HG03565 (cell line): Measurements from ENCODE around the gene MACROD1.
"Not testable (repeated sequence)": the region's sequence is repeated elsewhere in the genome, so short reads cannot be mapped to it uniquely, and the experiment has no call there.

Source experiments
- ATAC-seq: cut with Tn5 transposase; IDR thresholded peaks from one replicate; pipeline ENCODE4 v1.9.1; 2021; ENCODE audit warnings: mild to moderate bottlenecking, moderate library complexity; ENCODE audit not compliant: unreplicated experiment

MACROD1 gene

GRCh38 chr11:64058494-64058893 lies 107.4 kb downstream of the MACROD1 start:
- ATAC-seq, result no peak

DNA sequence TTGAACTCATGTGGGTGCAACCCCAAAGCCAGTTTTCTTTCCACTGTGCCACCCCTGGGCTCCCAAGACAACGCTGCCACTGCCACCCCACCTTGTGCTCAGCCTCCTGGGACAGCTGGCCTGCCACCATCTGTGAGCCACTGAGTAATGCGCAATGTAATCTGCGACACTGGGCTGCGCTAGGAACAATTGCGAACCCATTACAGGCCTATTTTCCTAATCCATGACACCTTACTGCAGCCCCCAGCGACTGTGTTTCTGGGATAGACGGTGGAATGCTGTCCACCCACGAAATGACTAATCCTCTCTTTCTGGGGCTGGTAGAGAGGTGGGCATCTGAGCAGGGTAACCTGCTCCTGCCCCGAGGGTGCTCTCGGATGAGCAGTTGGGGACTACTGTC lies 108.0 kb downstream of the MACROD1 start:
- ATAC-seq, result no peak

DNA sequence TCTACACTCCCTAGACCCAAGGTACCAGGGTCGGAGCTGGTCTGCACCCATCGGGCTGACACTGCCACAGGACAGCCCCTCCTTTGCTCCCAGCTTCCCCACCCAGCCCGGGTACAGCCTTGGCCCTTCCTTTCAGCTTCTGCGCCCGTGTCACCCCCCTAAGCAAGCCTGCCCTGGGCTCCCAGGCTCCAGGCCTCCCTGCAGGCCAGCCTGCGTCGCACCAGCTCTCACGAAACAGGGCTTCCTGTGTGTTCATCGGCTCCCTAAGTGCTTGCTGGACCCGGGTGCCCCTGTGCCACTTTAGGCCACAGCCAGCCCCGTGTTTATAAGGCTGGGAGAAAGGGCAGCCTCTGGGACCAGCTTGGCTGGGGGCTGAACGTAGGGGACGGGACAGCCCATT lies 109.1 kb downstream of the MACROD1 start:
- no peak for ATAC-seq

DNA sequence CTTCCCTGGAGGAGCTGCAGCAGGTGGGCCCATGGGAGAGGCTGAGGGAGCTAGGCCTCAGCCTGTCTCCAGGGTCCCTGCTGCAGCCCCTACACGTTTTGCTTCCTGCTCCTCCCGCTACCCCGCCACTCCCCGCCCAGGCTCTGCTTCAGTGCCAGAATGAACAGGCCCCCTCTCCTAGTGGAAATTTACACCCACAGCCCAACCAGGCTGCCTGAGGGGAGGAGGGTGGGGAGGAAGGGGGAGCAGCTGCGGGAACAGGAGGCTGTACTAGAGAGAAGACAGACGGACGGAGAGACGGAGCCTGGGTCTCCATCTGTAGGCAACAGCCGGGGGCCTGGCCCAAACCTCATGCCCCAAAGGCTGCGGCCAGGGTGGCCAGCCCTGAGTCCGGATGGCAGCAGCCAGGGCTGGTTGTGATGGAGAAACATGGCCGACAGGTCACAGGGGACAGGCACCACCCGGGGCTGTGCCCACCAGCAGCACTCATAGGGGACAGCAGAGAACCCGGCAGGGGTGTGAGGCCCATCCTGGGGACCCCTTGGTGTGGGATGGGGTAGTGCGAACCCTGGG lies 109.6 kb downstream of the MACROD1 start:
- ATAC-seq, result no peak

GRCh38 chr11:64055077-64055476 lies 110.8 kb downstream of the MACROD1 start:
- ATAC-seq, result no peak

GRCh38 chr11:64053699-64054098 lies 112.2 kb downstream of the MACROD1 start:
- ATAC-seq, result no peak

- no peak for ATAC-seq
Measured at GRCh38 chr11:64052938-64053622, 112.8 kb downstream of the MACROD1 start.

GRCh38 chr11:64052436-64052835 lies 113.5 kb downstream of the MACROD1 start:
- ATAC-seq, result no peak

- ATAC-seq, result no peak
Measured at GRCh38 chr11:64051297-64051696, 114.6 kb downstream of the MACROD1 start.

- ATAC-seq, result no peak
Measured at GRCh38 chr11:64049509-64049908, 116.4 kb downstream of the MACROD1 start.

DNA sequence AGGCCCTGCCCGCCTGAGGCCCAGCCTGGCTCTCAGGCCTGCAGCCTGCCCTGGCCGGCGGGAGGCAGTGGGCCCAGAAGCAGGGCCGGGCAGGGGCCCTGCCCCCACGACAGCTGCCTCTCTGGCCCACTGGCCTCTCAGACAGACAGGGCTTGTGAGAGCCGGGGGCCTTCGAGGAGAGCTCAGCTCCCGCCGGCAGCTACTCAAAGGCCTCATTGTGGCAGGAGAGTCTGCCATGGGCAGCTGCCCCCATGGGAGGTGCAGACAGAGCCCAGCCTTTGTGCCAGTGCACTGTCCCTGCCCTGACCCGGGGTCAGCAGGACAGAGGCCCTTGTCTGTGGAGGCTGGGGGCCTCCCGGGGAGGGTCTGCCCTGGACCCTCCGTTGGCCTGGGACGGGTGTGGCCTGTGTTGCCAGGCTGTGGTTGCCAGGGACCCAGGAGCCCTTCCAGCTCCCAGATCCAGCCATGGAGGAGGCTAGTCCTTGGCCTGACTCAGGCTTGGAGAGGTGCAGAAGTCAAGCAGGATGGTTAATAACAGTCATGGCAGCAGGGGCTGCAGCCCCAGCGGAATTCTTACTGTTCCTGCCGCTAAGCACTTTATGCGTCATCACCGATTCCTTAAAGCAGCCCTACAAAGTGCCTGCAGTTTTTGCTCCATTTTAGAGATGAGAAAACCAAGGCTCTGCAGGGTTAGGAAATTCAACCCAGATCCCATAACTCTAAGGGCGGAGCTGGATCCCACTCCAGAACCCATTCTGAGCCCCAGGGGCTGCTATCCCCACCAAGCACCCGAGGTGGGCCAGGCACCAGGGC lies 117.7 kb downstream of the MACROD1 start:
- ATAC-seq, result no peak

- not testable (repeated sequence) for ATAC-seq
Measured at GRCh38 chr11:64047373-64047772, 118.5 kb downstream of the MACROD1 start.

DNA sequence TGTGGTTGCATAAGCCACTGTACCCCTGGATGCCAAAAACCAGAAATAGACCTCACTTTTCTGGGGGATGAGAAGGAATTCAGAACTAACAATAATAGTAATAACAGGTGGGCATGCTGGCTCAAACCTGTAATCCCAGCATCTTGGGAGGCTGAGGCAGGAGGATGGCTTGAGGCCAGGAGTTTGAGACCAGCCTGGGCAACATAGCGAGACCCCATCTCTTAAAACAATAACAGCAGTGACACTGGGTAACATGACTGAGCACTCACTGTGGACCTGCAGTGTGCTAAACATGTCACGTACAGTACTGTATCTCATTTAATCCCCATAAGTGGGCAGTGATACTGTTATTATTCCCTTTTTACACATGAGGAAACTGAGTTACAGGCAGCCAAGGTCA lies 120.2 kb downstream of the MACROD1 start:
- no peak for ATAC-seq

GRCh38 chr11:64044730-64045393 lies 121.1 kb downstream of the MACROD1 start:
- no peak for ATAC-seq

DNA sequence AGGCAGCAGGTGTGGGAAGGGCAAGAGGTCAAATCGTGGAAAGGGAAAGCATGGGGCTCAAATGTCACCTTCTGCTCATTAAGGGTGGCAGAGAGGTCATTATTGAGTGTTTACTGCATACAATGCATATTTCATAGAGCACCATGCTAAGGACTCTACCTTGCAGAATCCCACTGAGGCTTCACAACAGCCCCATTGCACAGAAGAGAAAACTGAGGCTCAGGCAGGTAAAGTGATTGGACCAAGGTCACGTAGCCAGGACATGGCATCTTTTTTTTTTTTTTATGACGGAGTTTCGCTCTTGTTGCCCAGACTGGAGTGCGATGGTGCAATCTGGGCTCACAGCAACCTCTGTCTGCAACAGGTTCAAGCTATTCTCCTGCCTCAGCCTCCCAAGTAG lies 122.4 kb downstream of the MACROD1 start:
- ATAC-seq, result no peak

DNA sequence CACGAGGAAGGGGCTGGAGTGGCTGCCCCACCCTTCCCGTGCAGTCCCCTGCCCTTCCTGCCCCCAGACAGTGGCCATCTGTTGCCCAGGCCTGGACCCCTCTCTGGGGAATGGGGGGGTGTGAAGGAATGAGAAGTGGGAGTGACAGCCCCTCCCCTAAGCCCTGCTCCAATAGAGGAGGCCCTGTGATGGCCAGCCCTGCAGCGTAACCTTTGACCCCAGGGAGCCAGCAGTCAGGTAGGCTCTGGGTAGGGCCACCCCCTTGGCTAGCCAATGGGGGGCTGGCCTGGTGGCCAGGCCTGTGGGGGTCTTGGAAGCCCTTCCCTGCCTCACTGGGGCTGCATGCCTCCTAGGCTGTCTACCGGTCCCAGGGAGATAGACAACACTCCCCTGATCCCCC lies 123.6 kb downstream of the MACROD1 start:
- ATAC-seq, result no peak

DNA sequence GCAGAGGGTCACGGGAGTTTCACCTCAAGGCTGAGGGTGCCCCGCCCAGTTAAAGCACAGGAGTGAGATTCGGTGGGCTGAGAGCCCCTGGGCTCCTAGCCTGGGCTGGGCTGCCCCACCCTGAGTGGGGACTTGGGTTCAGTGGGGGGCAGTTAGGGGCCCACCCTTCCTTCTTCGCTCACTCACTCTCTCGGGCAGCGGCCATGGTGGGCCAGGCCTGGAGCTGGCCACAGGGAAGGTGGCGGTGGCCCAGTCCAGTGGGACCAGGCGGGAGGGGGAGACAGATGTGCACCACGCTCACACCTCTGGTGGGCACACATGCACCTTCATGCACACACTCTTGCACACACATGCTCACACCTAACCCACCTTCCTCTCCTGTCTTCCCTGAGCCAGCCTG lies 124.1 kb downstream of the MACROD1 start:
- no peak for ATAC-seq

GRCh38 chr11:64040684-64041322 lies 125.1 kb downstream of the MACROD1 start:
- no peak for ATAC-seq

DNA sequence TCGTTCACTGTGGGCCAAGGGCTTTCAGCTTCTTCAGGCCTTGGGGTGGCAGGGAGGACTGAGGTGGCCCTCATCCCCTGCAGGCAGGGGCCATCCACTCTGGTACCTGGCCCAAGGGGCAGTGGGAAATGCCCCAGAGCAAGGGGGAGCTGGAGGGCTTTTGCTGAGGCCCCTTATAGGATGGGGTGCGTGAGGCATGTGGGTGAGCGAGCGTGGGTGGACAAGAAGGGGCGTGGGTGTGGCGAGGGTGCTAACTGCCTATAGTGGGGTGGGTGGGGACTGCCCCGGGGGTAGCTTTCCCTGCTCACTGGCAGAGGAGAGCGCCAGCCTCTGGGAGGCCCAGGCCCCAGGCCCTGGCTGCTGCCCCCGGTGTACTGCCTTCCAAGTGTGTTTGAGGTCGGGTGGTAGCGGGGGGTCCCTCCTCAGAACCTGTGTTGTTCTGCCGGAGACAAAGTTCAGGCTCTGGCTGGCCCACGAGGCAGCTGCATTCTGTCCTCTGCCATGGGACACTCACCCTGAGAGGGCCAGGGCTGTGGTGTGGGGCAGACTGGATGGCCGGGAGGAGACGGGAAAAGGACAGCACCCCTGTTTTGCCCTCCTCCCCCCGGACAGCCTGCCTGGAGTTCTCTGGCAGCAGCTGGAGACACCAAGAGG lies 126.8 kb downstream of the MACROD1 start:
- no peak for ATAC-seq

DNA sequence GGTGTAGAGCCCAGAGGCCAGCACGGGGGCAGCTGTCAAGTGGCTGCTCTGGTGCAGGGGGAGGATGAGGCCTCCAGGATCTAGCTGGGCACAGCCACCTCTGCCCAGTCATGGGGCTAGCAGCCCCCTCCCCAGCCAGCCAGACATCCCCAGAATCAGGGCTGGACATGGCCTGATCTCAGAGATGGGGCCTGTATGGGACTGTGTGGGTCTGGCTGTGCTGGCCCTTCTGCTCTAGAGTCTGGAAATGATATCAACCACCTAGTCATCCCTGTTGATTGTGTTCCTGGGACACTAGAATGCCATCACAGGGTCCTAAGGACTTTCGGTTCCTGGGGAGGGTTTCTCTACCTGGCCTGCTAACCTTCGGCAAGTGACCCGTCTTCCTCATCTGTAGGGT lies 127.4 kb downstream of the MACROD1 start:
- no peak for ATAC-seq
